Measurements from ENCODE around the gene RIMS4. TPM values are rescaled to one million over a fixed set of nuclear protein-coding genes. Genes with fewer than 3 reads are reported as not detected.

RIMS4 gene
- total RNA-seq, 2 experiments from 2014 or later, result not detected

- POLR2A ChIA-PET, result interaction anchor here (0.6 to 0.8 kb wide), 3 partner anchors 65 to 349 kb away, joined by 3 read pairs; no protein-coding TSS in a partner anchor
- no peak for TF ChIP-seq CTCF (IDR thresholded peaks at IDR 0.05)
- Mint-ChIP-seq H3K36me3 (ENCODE audit: low read depth) (no peaks in the 10 kb centered on the region), H3K27me3 (peaks cover 20% of the 10 kb centered on the region), H3K27ac (no peak overlapping the region), H3K4me3 (peak overlapping the region; percentile 70), H3K9me3 (no peaks in the 10 kb centered on the region), H3K4me1 (ENCODE audit: low read depth) (peaks cover 8% of the 10 kb centered on the region)
- peak; percentile 5 for ATAC-seq
- CTCF ChIA-PET, result interaction anchor here (0.5 to 4.5 kb wide), 23 partner anchors 8 to 349 kb away, joined by 3 to 37 read pairs (median 5); no protein-coding TSS in a partner anchor
- intact Hi-C loops (cut with micrococcal nuclease), result loop anchor here (1.0 kb wide), 1 partner anchor 121 kb away; no protein-coding TSS in a partner anchor
- no peak for DNase-seq
Observed at GRCh38 chr20:44746367-44747165, 63.8 kb downstream of the RIMS4 start.

GRCh38 chr20:44745598-44746366, 64.6 kb downstream of the RIMS4 start, which contains the start of gene KCNK15:
KCNK15 (plus strand) TSS chr20:44745865; CDS start chr20:44745911, 46 bp downstream.
- Mint-ChIP-seq H3K9me3 (no peaks in the 10 kb centered on the region), H3K36me3 (ENCODE audit: low read depth) (no peaks in the 10 kb centered on the region), H3K4me1 (ENCODE audit: low read depth) (peaks cover 8% of the 10 kb centered on the region), H3K27me3 (peaks cover 20% of the 10 kb centered on the region), H3K4me3 (peak within 1 kb of the TSS; percentile 70), H3K27ac (no peak within 1 kb of the TSS)
- intact Hi-C loops (cut with micrococcal nuclease), result no loop called here
- peak; percentile 49 for DNase-seq
- ChIA-PET POLR2A (interaction anchor here (0.8 kb wide), 1 partner anchor 66 kb away, joined by 3 read pairs; no protein-coding TSS in a partner anchor), CTCF (interaction anchor here (1.7 to 9.5 kb wide), 7 partner anchors 9 to 124 kb away, joined by 5 to 57 read pairs (median 13); no protein-coding TSS in a partner anchor)
- ATAC-seq, result peak; percentile 71
- TF ChIP-seq CTCF (IDR thresholded peaks at IDR 0.05), result no peak

GRCh38 chr20:44745122-44745597, 65.2 kb downstream of the RIMS4 start:
- CTCF ChIA-PET, result interaction anchor here (9.5 kb wide), 1 partner anchor 61 kb away, joined by 57 read pairs; no protein-coding TSS in a partner anchor

GRCh38 chr20:44743916-44744655, 66.3 kb downstream of the RIMS4 start:
- Mint-ChIP-seq H3K4me1 (ENCODE audit: low read depth) (peaks cover 8% of the 10 kb centered on the region), H3K9me3 (no peaks in the 10 kb centered on the region), H3K36me3 (ENCODE audit: low read depth) (no peaks in the 10 kb centered on the region), H3K4me3 (no peak overlapping the region), H3K27ac (no peak overlapping the region), H3K27me3 (peaks cover 16% of the 10 kb centered on the region)
- no peak for TF ChIP-seq CTCF (IDR thresholded peaks at IDR 0.05)
- CTCF ChIA-PET, result interaction anchor here (1.5 to 9.5 kb wide), 2 partner anchors 11 to 60 kb away, joined by 8 to 57 read pairs; no protein-coding TSS in a partner anchor
- POLR2A ChIA-PET, result interaction anchor here (0.6 kb wide), 1 partner anchor 75 kb away, joined by 4 read pairs; no protein-coding TSS in a partner anchor
- intact Hi-C loops (cut with micrococcal nuclease), result no loop called here
- DNase-seq (no peak), ATAC-seq (no peak)

More at GRCh38 chr20:44745122-44745597, 65.2 kb downstream of the RIMS4 start:
- no peak for DNase-seq
- peaks cover 8% of the 10 kb centered on the region for H3K4me1 Mint-ChIP-seq (ENCODE audit: low read depth)
- H3K9me3 Mint-ChIP-seq, result no peaks in the 10 kb centered on the region
- no peak for ATAC-seq
- intact Hi-C loops (cut with micrococcal nuclease), result no loop called here
- H3K27ac Mint-ChIP-seq, result no peak overlapping the region
- peak overlapping the region; percentile 41 for H3K4me3 Mint-ChIP-seq
- TF ChIP-seq CTCF (IDR thresholded peaks at IDR 0.05), result no peak
- no peaks in the 10 kb centered on the region for H3K36me3 Mint-ChIP-seq (ENCODE audit: low read depth)
- POLR2A ChIA-PET, result no interaction called here
- peaks cover 20% of the 10 kb centered on the region for H3K27me3 Mint-ChIP-seq

All from activated CD8-positive, alpha-beta T cell treated with anti-CD3 and anti-CD28 coated beads for 36 hours (primary cell).